HepG2 (cell line): Measurements from ENCODE around the gene LGALS4. TPM values are rescaled to one million over a fixed set of nuclear protein-coding genes. Genes with fewer than 3 reads are reported as not detected.

Experiments used
- AGO2 ChIP-seq: fragments of 200-400 bp; formaldehyde crosslinking; optimal IDR thresholded peaks from 2 replicates; pipeline ENCODE3; 2017; ENCODE audit warnings: mild to moderate bottlenecking, low read depth, low read length, moderate library complexity
- HNRNPLL ChIP-seq: fragments of 200-400 bp; formaldehyde crosslinking; IDR thresholded peaks from 2 replicates; pipeline ENCODE4 v1.6.1; 2017; ENCODE audit warnings: mild to moderate bottlenecking, low read depth, low read length; ENCODE audit not compliant: poor library complexity, severe bottlenecking
- MTF2 ChIP-seq: sonication (generic); formaldehyde crosslinking; IDR thresholded peaks from 2 replicates; pipeline ENCODE4 v1.5.0; 2020; ENCODE audit warnings: missing genetic modification reagents, borderline replicate concordance
- NCOA2 ChIP-seq: sonication (generic); formaldehyde crosslinking; IDR thresholded peaks from 2 replicates; pipeline ENCODE4 v1.8.0; 2022; ENCODE audit warnings: inconsistent platforms
- NFIC ChIP-seq: IDR thresholded peaks from 2 replicates; pipeline ENCODE4 v1.6.1; 2012; ENCODE audit warnings: mild to moderate bottlenecking, low read length, inconsistent platforms
- SMARCC2 ChIP-seq: fragments of 450-650 bp; IDR thresholded peaks from 2 replicates; pipeline ENCODE4 v1.6.1; 2017; ENCODE audit warnings: antibody characterized with exemption, mild to moderate bottlenecking
- SP5 ChIP-seq: IDR thresholded peaks from 2 replicates; pipeline ENCODE4 v1.6.1; 2016; ENCODE audit warnings: low read depth, borderline replicate concordance
- SRY ChIP-seq: sonication (generic); formaldehyde crosslinking; IDR thresholded peaks from 2 replicates; pipeline ENCODE4 v1.8.0; 2022; ENCODE audit warnings: mild to moderate bottlenecking, missing genetic modification reagents
- TAF15 ChIP-seq: fragments of 200-400 bp; formaldehyde crosslinking; IDR thresholded peaks from one replicate; pipeline ENCODE4 v1.6.1; 2018; ENCODE audit warnings: mild to moderate bottlenecking, low read depth, low read length; ENCODE audit not compliant: poor library complexity, severe bottlenecking
- ZMYM2 ChIP-seq: sonication (generic); formaldehyde crosslinking; IDR thresholded peaks from 2 replicates; pipeline ENCODE4 v1.8.0; 2022; ENCODE audit warnings: mild to moderate bottlenecking, missing genetic modification reagents
- ZNF264 ChIP-seq: sonication (generic); formaldehyde crosslinking; IDR thresholded peaks from 2 replicates; pipeline ENCODE4 v1.4.0; 2020; ENCODE audit warnings: missing genetic modification reagents
- ZNF34 ChIP-seq: sonication (generic); formaldehyde crosslinking; IDR thresholded peaks from 2 replicates; pipeline ENCODE4 v1.4.0; 2020; ENCODE audit warnings: mild to moderate bottlenecking, missing genetic modification reagents, borderline replicate concordance
- ZNF558 ChIP-seq: sonication (generic); formaldehyde crosslinking; IDR thresholded peaks from 2 replicates; pipeline ENCODE4 v1.9.0; 2022; ENCODE audit warnings: mild to moderate bottlenecking, missing genetic modification reagents, borderline replicate concordance
- ZNF780A ChIP-seq: sonication (generic); formaldehyde crosslinking; IDR thresholded peaks from 2 replicates; pipeline ENCODE4 v1.8.0; 2022; ENCODE audit warnings: mild to moderate bottlenecking, missing genetic modification reagents, moderate library complexity
- polyA plus RNA-seq, 8 experiments: library from polyadenylated mRNA; depleted of rRNA in 3 of 8; stranded (reverse) in 7 of 8; unstranded in 1 of 8; fragments of >200 nt; fragmentation: Illumina TruSeq in 4 of 8; extraction: Trizol in 4 of 8; gene quantifications; 2 replicates each; pipeline versions ENCODE4 v1.2.1 to v1.2.3, GENCODE V29; 2011 to 2016; ENCODE audit warnings: low read depth in 4 of 8, missing spikeins in 1 of 8, mixed read lengths in 1 of 8; ENCODE audit not compliant: insufficient read depth in 1 of 8
- total RNA-seq, 5 experiments: library from RNA; depleted of rRNA; stranded (reverse); fragments of >200 nt; fragmentation: Illumina TruSeq; extraction: Trizol; gene quantifications; 2 replicates each; pipeline ENCODE4 v1.2.3, GENCODE V29; 2016; ENCODE audit warnings: low read depth in 1 of 5
- TF ChIP-seq, protein P1 (sequence below): sonication (generic); formaldehyde crosslinking; IDR thresholded peaks from 2 replicates; pipeline ENCODE4 v1.5.1; 2020; ENCODE audit warnings: mild to moderate bottlenecking, missing genetic modification reagents, borderline replicate concordance
- TF ChIP-seq, protein P2 (sequence below): sonication (generic); formaldehyde crosslinking; IDR thresholded peaks from 2 replicates; pipeline ENCODE4 v1.4.0; 2020; ENCODE audit warnings: mild to moderate bottlenecking, missing genetic modification reagents
- TF ChIP-seq, protein P3 (sequence below): sonication (generic); formaldehyde crosslinking; IDR thresholded peaks from 2 replicates; pipeline ENCODE4 v1.8.1; 2023; ENCODE audit warnings: mild to moderate bottlenecking, missing genetic modification reagents

The LGALS4 gene
- total and polyA plus RNA-seq, 2 of the 13 experiments (the other 11 are each of a cell fraction or from before 2014, with no cell fraction given): 0.24 to 0.71 TPM

DNA sequence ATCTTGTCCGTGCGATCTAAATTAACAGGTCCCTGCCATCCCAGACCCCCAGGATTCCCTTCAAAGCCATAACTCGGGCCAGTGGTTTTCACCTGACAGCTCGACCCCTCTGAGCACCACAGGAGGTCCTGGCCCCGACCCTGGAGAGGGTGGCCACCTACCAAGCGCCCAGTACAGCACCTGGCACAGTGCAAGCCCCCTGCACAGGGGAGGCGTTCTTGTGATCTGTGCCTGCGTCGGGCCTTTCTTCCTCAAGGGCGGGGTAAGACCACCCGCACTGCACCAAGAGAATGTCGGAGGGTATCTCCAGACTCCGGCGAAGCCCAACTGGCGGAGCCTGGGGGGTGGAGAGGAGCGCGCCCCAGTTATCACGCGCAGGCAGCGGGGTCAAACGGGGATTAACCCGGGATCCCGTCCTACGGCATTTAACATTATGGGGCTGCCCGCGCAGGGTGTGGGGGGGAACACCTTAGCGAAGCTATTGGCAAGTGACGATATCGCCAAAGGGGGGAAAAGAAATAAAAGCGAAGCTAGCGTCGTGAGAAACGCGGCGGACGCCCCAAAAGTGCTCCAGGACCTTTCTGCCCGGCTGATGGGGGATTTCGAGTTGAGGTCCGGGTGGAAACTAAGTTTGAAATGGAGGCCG is 38.4 kb upstream of the LGALS4 start (continued):
- TF ChIP-seq, protein P1, sequence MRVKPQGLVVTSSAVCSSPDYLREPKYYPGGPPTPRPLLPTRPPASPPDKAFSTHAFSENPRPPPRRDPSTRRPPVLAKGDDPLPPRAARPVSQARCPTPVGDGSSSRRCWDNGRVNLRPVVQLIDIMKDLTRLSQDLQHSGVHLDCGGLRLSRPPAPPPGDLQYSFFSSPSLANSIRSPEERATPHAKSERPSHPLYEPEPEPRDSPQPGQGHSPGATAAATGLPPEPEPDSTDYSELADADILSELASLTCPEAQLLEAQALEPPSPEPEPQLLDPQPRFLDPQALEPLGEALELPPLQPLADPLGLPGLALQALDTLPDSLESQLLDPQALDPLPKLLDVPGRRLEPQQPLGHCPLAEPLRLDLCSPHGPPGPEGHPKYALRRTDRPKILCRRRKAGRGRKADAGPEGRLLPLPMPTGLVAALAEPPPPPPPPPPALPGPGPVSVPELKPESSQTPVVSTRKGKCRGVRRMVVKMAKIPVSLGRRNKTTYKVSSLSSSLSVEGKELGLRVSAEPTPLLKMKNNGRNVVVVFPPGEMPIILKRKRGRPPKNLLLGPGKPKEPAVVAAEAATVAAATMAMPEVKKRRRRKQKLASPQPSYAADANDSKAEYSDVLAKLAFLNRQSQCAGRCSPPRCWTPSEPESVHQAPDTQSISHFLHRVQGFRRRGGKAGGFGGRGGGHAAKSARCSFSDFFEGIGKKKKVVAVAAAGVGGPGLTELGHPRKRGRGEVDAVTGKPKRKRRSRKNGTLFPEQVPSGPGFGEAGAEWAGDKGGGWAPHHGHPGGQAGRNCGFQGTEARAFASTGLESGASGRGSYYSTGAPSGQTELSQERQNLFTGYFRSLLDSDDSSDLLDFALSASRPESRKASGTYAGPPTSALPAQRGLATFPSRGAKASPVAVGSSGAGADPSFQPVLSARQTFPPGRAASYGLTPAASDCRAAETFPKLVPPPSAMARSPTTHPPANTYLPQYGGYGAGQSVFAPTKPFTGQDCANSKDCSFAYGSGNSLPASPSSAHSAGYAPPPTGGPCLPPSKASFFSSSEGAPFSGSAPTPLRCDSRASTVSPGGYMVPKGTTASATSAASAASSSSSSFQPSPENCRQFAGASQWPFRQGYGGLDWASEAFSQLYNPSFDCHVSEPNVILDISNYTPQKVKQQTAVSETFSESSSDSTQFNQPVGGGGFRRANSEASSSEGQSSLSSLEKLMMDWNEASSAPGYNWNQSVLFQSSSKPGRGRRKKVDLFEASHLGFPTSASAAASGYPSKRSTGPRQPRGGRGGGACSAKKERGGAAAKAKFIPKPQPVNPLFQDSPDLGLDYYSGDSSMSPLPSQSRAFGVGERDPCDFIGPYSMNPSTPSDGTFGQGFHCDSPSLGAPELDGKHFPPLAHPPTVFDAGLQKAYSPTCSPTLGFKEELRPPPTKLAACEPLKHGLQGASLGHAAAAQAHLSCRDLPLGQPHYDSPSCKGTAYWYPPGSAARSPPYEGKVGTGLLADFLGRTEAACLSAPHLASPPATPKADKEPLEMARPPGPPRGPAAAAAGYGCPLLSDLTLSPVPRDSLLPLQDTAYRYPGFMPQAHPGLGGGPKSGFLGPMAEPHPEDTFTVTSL (CRISPR knock-in tag): peak; percentile 29; the same call in 1 of the 2 replicates
- TF ChIP-seq SRY (CRISPR knock-in tag): peak; percentile 65; the same call in 1 of the 2 replicates
- TF ChIP-seq TAF15: no peak
- TF ChIP-seq ZMYM2 (CRISPR knock-in tag): no peak
- TF ChIP-seq MTF2 (CRISPR knock-in tag): no peak; the same call in 1 of the 2 replicates
- peak; percentile 78; the same call in 1 of the 2 replicates for TF ChIP-seq ZNF264
- 0 out of 2 replicates have a peak, but pooled peaks have one; percentile 35 for TF ChIP-seq ZNF558 (CRISPR knock-in tag)
- 0 out of 2 replicates have a peak, but pooled peaks have one; percentile 28 for TF ChIP-seq NFIC
- TF ChIP-seq, protein P2, sequence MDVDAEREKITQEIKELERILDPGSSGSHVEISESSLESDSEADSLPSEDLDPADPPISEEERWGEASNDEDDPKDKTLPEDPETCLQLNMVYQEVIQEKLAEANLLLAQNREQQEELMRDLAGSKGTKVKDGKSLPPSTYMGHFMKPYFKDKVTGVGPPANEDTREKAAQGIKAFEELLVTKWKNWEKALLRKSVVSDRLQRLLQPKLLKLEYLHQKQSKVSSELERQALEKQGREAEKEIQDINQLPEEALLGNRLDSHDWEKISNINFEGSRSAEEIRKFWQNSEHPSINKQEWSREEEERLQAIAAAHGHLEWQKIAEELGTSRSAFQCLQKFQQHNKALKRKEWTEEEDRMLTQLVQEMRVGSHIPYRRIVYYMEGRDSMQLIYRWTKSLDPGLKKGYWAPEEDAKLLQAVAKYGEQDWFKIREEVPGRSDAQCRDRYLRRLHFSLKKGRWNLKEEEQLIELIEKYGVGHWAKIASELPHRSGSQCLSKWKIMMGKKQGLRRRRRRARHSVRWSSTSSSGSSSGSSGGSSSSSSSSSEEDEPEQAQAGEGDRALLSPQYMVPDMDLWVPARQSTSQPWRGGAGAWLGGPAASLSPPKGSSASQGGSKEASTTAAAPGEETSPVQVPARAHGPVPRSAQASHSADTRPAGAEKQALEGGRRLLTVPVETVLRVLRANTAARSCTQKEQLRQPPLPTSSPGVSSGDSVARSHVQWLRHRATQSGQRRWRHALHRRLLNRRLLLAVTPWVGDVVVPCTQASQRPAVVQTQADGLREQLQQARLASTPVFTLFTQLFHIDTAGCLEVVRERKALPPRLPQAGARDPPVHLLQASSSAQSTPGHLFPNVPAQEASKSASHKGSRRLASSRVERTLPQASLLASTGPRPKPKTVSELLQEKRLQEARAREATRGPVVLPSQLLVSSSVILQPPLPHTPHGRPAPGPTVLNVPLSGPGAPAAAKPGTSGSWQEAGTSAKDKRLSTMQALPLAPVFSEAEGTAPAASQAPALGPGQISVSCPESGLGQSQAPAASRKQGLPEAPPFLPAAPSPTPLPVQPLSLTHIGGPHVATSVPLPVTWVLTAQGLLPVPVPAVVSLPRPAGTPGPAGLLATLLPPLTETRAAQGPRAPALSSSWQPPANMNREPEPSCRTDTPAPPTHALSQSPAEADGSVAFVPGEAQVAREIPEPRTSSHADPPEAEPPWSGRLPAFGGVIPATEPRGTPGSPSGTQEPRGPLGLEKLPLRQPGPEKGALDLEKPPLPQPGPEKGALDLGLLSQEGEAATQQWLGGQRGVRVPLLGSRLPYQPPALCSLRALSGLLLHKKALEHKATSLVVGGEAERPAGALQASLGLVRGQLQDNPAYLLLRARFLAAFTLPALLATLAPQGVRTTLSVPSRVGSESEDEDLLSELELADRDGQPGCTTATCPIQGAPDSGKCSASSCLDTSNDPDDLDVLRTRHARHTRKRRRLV (CRISPR knock-in tag): peak; percentile 45
- TF ChIP-seq ZNF780A: no peak
- TF ChIP-seq, protein P3, sequence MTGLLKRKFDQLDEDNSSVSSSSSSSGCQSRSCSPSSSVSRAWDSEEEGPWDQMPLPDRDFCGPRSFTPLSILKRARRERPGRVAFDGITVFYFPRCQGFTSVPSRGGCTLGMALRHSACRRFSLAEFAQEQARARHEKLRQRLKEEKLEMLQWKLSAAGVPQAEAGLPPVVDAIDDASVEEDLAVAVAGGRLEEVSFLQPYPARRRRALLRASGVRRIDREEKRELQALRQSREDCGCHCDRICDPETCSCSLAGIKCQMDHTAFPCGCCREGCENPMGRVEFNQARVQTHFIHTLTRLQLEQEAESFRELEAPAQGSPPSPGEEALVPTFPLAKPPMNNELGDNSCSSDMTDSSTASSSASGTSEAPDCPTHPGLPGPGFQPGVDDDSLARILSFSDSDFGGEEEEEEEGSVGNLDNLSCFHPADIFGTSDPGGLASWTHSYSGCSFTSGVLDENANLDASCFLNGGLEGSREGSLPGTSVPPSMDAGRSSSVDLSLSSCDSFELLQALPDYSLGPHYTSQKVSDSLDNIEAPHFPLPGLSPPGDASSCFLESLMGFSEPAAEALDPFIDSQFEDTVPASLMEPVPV (CRISPR knock-in tag): no peak
- TF ChIP-seq SMARCC2: no peak
- TF ChIP-seq ZNF34: no peak
- TF ChIP-seq AGO2: peak; percentile 95
- TF ChIP-seq SP5 (CRISPR knock-in tag): 0 out of 2 replicates have a peak, but pooled peaks have one; percentile 2
- 0 out of 2 replicates have a peak, but pooled peaks have one; percentile 5 for TF ChIP-seq NCOA2
- TF ChIP-seq HNRNPLL: no peak
